ENCODE results near the gene DPEP2NB. TPM values are rescaled to one million over a fixed set of nuclear protein-coding genes. Genes with fewer than 3 reads are reported as not detected.

The DPEP2NB gene
- total RNA-seq, 1 donor: not detected

DNA sequence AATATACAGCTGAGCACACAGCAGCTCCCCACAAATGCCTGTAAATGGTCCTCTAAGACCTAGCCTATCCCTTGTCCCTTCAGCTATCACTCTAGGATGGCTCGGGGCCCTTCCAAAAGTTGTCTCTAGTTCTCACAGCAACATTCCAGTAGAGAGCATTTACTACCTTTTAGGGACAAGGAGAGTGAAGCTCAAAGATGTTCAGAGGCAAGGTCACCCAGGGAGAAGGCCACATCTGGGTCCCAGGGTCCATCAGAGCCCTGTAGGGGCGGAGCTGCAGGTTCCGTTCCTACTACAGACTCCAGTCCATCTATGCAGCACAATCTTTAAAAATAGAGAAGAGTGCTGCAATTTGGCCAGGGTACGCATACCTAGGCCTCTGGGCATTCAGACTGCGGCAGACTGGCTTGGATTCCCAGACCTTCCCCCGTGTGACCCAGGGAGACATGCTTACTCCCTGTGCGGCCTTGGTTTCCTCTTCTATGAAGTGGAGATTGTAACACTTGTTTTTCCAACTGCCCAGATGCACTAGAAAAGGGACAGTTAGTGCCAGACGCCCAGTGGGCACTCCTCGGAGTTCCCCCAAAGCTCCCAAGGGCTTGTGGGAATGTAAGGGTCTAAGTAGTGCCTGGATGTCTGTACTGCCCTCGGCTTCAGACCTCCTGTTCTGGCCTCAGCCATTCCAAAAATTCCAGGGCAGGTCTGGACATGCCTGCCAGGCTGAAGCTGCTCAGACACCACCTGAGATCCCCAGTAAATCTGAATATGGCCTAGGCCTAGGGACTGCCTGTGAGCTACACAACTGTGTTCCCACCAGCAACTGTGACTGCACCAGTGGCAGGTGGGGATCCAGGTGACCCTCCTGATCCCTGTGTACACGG lies 49.8 kb downstream of the DPEP2NB start:
- TF ChIP-seq, protein P1, sequence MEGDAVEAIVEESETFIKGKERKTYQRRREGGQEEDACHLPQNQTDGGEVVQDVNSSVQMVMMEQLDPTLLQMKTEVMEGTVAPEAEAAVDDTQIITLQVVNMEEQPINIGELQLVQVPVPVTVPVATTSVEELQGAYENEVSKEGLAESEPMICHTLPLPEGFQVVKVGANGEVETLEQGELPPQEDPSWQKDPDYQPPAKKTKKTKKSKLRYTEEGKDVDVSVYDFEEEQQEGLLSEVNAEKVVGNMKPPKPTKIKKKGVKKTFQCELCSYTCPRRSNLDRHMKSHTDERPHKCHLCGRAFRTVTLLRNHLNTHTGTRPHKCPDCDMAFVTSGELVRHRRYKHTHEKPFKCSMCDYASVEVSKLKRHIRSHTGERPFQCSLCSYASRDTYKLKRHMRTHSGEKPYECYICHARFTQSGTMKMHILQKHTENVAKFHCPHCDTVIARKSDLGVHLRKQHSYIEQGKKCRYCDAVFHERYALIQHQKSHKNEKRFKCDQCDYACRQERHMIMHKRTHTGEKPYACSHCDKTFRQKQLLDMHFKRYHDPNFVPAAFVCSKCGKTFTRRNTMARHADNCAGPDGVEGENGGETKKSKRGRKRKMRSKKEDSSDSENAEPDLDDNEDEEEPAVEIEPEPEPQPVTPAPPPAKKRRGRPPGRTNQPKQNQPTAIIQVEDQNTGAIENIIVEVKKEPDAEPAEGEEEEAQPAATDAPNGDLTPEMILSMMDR (IDR thresholded peaks at IDR 0.05; ENCODE audit: insufficient read depth, low read length): no peak
- peak; percentile 43 for DNase-seq (ENCODE audit: low read depth)
- H3K4me3 ChIP-seq (ENCODE audit: low read depth, low read length): peak overlapping the region; percentile 89

DNA sequence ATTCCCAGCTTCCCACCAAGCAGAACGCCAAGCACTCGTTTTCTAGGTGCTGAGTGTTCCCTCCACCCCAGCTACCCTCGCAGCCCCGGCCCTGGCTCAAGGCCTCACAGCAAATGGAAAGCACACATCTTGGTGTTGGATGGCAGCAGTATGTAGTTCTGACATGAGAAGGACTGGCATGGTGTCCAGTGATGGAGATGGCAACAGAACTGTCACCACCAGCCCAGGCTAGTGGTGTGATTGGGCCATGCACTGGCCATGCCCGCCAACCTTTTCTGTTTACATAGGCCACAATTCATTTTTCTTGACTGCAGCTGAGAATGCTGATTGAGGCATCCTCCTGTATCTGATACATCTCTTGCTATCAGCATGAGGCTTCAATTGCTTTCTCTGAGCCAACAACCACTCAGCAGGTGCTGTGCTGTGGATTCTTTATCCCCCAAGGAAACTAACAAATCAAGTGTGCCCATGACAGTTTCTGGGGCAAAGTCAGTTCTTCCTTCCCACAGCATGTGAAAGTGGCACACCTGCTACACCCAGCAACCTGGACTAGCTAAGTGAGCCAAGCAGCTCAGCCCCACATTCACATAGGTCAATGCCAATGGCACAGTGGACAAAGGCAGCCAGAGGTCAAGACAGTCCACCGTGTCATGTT lies 51.1 kb downstream of the DPEP2NB start:
- TF ChIP-seq, protein P1 (IDR thresholded peaks at IDR 0.05; ENCODE audit: insufficient read depth, low read length): no peak
- H3K4me3 ChIP-seq (ENCODE audit: low read depth, low read length): peak overlapping the region; percentile 3
- DNase-seq (ENCODE audit: low read depth): no peak

DNA sequence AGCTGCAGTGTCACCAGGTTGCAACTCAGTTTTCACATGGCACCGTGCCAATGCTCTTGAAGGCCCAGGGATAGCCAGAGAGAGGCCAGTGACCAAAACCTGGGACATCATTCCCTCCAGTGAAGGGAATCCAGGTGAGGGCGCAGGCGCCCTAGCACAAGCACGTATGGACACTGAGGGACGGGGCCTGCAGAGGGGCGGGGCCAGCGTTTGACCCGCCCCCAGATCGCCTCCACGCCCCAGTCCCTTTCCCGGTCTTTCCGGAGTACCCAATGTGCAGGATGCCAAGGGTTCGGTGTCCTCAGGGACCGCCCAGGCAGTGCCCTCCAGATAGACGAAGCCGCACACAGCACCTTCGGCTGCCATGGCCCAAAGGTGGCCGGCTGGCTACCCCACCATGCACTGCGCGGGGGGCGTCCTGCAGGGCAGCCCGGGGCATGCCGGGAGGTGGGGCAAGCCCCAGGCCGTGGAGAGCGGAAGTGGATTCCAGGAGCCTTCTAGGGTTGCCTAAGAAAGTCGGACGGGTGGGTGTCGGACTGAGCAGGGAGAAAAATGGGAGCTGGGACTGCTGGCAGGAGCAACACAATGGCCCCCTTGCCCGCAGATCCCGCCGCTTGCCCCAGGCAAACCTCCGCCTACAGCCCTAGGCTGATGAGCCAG lies 51.9 kb downstream of the DPEP2NB start:
- TF ChIP-seq, protein P1 (IDR thresholded peaks at IDR 0.05; ENCODE audit: insufficient read depth, low read length): no peak
- DNase-seq (ENCODE audit: low read depth): no peak
- H3K4me3 ChIP-seq (ENCODE audit: low read depth, low read length): no peak overlapping the region

Small RNAs within 50 kb of the gene (small RNA-seq; reads per million reads assigned to genes)
- not detected for gene RNU6-359P

Other genes starting within 250 kb of the DPEP2NB start
- 3.1 and 6.4 TPM in 2 replicates for gene RANBP10, start 209.4 kb downstream of the DPEP2NB start, total RNA-seq (ENCODE audit: low replicate concordance)
- 0.99 and 1.8 TPM in 2 replicates for gene TSNAXIP1, start 209.0 kb downstream of the DPEP2NB start, total RNA-seq (ENCODE audit: low replicate concordance)
- 19.8 and 21.1 TPM in 2 replicates for gene THAP11, start 173.6 kb downstream of the DPEP2NB start, total RNA-seq (ENCODE audit: low replicate concordance)
- 24.4 and 155 TPM in 2 replicates for gene NUTF2, start 169.0 kb downstream of the DPEP2NB start, total RNA-seq (ENCODE audit: low replicate concordance)
- 28.9 and 39.9 TPM in 2 replicates for gene CENPT, start 168.2 kb downstream of the DPEP2NB start, total RNA-seq (ENCODE audit: low replicate concordance)
- 29.1 and 47.4 TPM in 2 replicates for gene EDC4, start 142.9 kb downstream of the DPEP2NB start, total RNA-seq (ENCODE audit: low replicate concordance)
- gene NRN1L, start 131.0 kb downstream of the DPEP2NB start, total RNA-seq (ENCODE audit: low replicate concordance): not detected in 2 replicates
- 11.0 and 19.8 TPM in 2 replicates for gene PSKH1, start 122.7 kb downstream of the DPEP2NB start, total RNA-seq (ENCODE audit: low replicate concordance)
- gene CTRL, start 84.0 kb downstream of the DPEP2NB start, total RNA-seq (ENCODE audit: low replicate concordance): 0.27 and 4.6 TPM in 2 replicates
- gene PSMB10, start 79.1 kb downstream of the DPEP2NB start, total RNA-seq (ENCODE audit: low replicate concordance): 22.7 and 42.4 TPM in 2 replicates
- 2.7 and 5.2 TPM in 2 replicates for gene LCAT, start 71.8 kb downstream of the DPEP2NB start, total RNA-seq (ENCODE audit: low replicate concordance)
- gene SLC12A4, start 47.3 kb downstream of the DPEP2NB start, total RNA-seq (ENCODE audit: low replicate concordance): 32.1 and 65.6 TPM in 2 replicates
- gene DPEP3, start 35.4 kb downstream of the DPEP2NB start, total RNA-seq (ENCODE audit: low replicate concordance): not detected in 2 replicates
- gene DPEP2, start 16.4 kb downstream of the DPEP2NB start, total RNA-seq (ENCODE audit: low replicate concordance): not detected in 2 replicates
- gene DDX28, start 7.3 kb upstream of the DPEP2NB start, total RNA-seq (ENCODE audit: low replicate concordance): 5.6 and 9.9 TPM in 2 replicates
- gene DUS2, start 7.4 kb upstream of the DPEP2NB start, total RNA-seq (ENCODE audit: low replicate concordance): 12.9 and 14.6 TPM in 2 replicates
- gene NFATC3, start 69.5 kb upstream of the DPEP2NB start, total RNA-seq (ENCODE audit: low replicate concordance): 17.7 and 36.3 TPM in 2 replicates
- gene ESRP2, start 220.2 kb upstream of the DPEP2NB start, total RNA-seq (ENCODE audit: low replicate concordance): 0.18 TPM in 1 of 2 replicates, not detected in the other
- 21.7 and 21.8 TPM in 2 replicates for gene PLA2G15, start 229.5 kb upstream of the DPEP2NB start, total RNA-seq (ENCODE audit: low replicate concordance)
- 4.8 and 15.2 TPM in 2 replicates for gene SLC7A6, start 248.6 kb upstream of the DPEP2NB start, total RNA-seq (ENCODE audit: low replicate concordance)

Measured in fibroblast of the aortic adventitia (primary cell).